K562 (cell line): ENCODE measurements around the gene HSPB6.

Experiments used
- CREB3 ChIP-seq: fragments of 450-650 bp; conservative IDR thresholded peaks from 2 replicates; pipeline ENCODE4 v1.6.1; 2016; ENCODE audit warnings: missing genetic modification characterization, low read depth, mild to moderate bottlenecking, missing compliant biosample characterization, moderate library complexity
- CTCF ChIP-seq, 3 experiments: IDR thresholded peaks in 2 of 3; conservative IDR thresholded peaks in 1 of 3; 2 replicates each; pipeline ENCODE4 v1.5.1; 2011 to 2012; ENCODE audit warnings: low read length in 3 of 3, mild to moderate bottlenecking in 3 of 3, control low read depth in 2 of 3, improper control_type of control experiment in 1 of 3, inconsistent platforms in 1 of 3, low read depth in 1 of 3, mixed read lengths in 1 of 3, moderate library complexity in 1 of 3; ENCODE audit not compliant: insufficient read depth in 2 of 3
- POLR2A ChIP-seq: fragments of 450-650 bp; conservative IDR thresholded peaks from 2 replicates; pipeline ENCODE4 v1.6.1; 2016
- THAP12 ChIP-seq: fragments of 250-450 bp; sonication (Bioruptor Pico); IDR thresholded peaks from 2 replicates; pipeline ENCODE4 v1.9.0; 2021; ENCODE audit warnings: mild to moderate bottlenecking, inconsistent platforms

GRCh38 chr19:35755131-35755549, 1.7 kb downstream of the HSPB6 start:
- no peak for TF ChIP-seq POLR2A
- TF ChIP-seq CTCF (IDR thresholded peaks at IDR 0.05 in 2 of 3, conservative IDR thresholded peaks at IDR 0.05 in 1 of 3; ENCODE audit: insufficient read depth in 2 of 3, low read depth in 1 of 3, low read length in 3 of 3): no peak
- TF ChIP-seq THAP12 (CRISPR knock-in tag): no peak
- TF ChIP-seq CREB3: no peak
